Measurements from ENCODE around the gene MRPS16. TPM values are rescaled to one million over a fixed set of nuclear protein-coding genes. Genes with fewer than 3 reads are reported as not detected.

MRPS16 gene
- total RNA-seq, 1 experiment from 2014 or later: 148 TPM

- no peaks in the 10 kb centered on the region for H3K27me3 ChIP-seq (ENCODE audit: insufficient read depth, low read depth)
- no peak for DNase-seq
- intact Hi-C loops (cut with micrococcal nuclease; ENCODE audit: unreplicated experiment): no loop called here
- no peaks in the 10 kb centered on the region for H3K4me1 ChIP-seq (replicated peaks; ENCODE audit: insufficient read depth)
- ChIA-PET POLR2A (ENCODE audit: unreplicated experiment) (interaction anchor here (0.6 to 0.7 kb wide), 2 partner anchors 57 to 352 kb away, joined by 7 to 8 read pairs; no protein-coding TSS in a partner anchor), CTCF (no interaction called here)
- H3F3A ChIP-seq (ENCODE audit: insufficient read depth, low read depth): peaks cover 7% of the 10 kb centered on the region; the same call in 1 of the 2 replicates
- H3K79me2 ChIP-seq (ENCODE audit: low read depth): no peaks in the 10 kb centered on the region
- TF ChIP-seq CTCF (conservative IDR thresholded peaks at IDR 0.05) (no peak), EZH2 (IDR thresholded peaks at IDR 0.05; ENCODE audit: low read depth) (no peak)
- no peak overlapping the region for H2AFZ ChIP-seq
- H3K27ac ChIP-seq: no peak overlapping the region
- no peaks in the 10 kb centered on the region for H3K9me2 ChIP-seq (ENCODE audit: insufficient read depth)
- BruUV-seq (replicated peaks): no TSS peak
- H3K4me2 ChIP-seq: no peak overlapping the region
- no peaks in the 10 kb centered on the region for H3K36me3 ChIP-seq (ENCODE audit: low read depth)
- no peaks in the 10 kb centered on the region; the same call in 1 of the 2 replicates for H4K20me1 ChIP-seq (ENCODE audit: insufficient read depth)
- H3K4me3 ChIP-seq: no peak overlapping the region
- H3K9me3 ChIP-seq (ENCODE audit: insufficient read depth, low read depth): no peaks in the 10 kb centered on the region
Observed at GRCh38 chr10:73229567-73229966, 22.9 kb downstream of the MRPS16 start.

- Histone ChIP-seq H3K9me3 (ENCODE audit: insufficient read depth, low read depth) (no peaks in the 10 kb centered on the region), H2AFZ (no peak overlapping the region), H3F3A (ENCODE audit: insufficient read depth, low read depth) (peaks cover 5% of the 10 kb centered on the region; the same call in 1 of the 2 replicates), H3K4me1 (replicated peaks; ENCODE audit: insufficient read depth) (no peaks in the 10 kb centered on the region), H3K4me2 (no peak overlapping the region), H3K27ac (no peak overlapping the region), H3K27me3 (ENCODE audit: insufficient read depth, low read depth) (no peaks in the 10 kb centered on the region), H3K36me3 (ENCODE audit: low read depth) (no peaks in the 10 kb centered on the region), H3K4me3 (no peak overlapping the region), H3K9me2 (ENCODE audit: insufficient read depth) (no peaks in the 10 kb centered on the region), H4K20me1 (ENCODE audit: insufficient read depth) (no peaks in the 10 kb centered on the region; the same call in 1 of the 2 replicates), H3K79me2 (ENCODE audit: low read depth) (no peaks in the 10 kb centered on the region)
- DNase-seq: no peak
- BruUV-seq (replicated peaks): no TSS peak
- intact Hi-C loops (cut with micrococcal nuclease; ENCODE audit: unreplicated experiment): no loop called here
- POLR2A ChIA-PET (ENCODE audit: unreplicated experiment): no interaction called here
- TF ChIP-seq EZH2 (IDR thresholded peaks at IDR 0.05; ENCODE audit: low read depth): no peak
- TF ChIP-seq CTCF (conservative IDR thresholded peaks at IDR 0.05): no peak
- CTCF ChIA-PET: no interaction called here
Observed at GRCh38 chr10:73228247-73228646, 24.2 kb downstream of the MRPS16 start.

- H3K79me2 ChIP-seq (ENCODE audit: low read depth): no peaks in the 10 kb centered on the region
- no peak overlapping the region for H3K4me3 ChIP-seq
- no peaks in the 10 kb centered on the region for H3K9me3 ChIP-seq (ENCODE audit: insufficient read depth, low read depth)
- TF ChIP-seq CTCF (conservative IDR thresholded peaks at IDR 0.05) (no peak), EZH2 (IDR thresholded peaks at IDR 0.05; ENCODE audit: low read depth) (no peak)
- CTCF ChIA-PET: no interaction called here
- POLR2A ChIA-PET (ENCODE audit: unreplicated experiment): no interaction called here
- H3K4me2 ChIP-seq: no peak overlapping the region
- no peaks in the 10 kb centered on the region; the same call in 1 of the 2 replicates for H4K20me1 ChIP-seq (ENCODE audit: insufficient read depth)
- BruUV-seq (replicated peaks): no TSS peak
- no peaks in the 10 kb centered on the region for H3K27me3 ChIP-seq (ENCODE audit: insufficient read depth, low read depth)
- intact Hi-C loops (cut with micrococcal nuclease; ENCODE audit: unreplicated experiment): no loop called here
- H3K4me1 ChIP-seq (replicated peaks; ENCODE audit: insufficient read depth): no peaks in the 10 kb centered on the region
- DNase-seq: no peak
- H2AFZ ChIP-seq: no peak overlapping the region
- H3K27ac ChIP-seq: no peak overlapping the region
- H3F3A ChIP-seq (ENCODE audit: insufficient read depth, low read depth): peaks cover 5% of the 10 kb centered on the region; the same call in 1 of the 2 replicates
- H3K9me2 ChIP-seq (ENCODE audit: insufficient read depth): no peaks in the 10 kb centered on the region
- H3K36me3 ChIP-seq (ENCODE audit: low read depth): no peaks in the 10 kb centered on the region
Observed at GRCh38 chr10:73226663-73227062, 25.8 kb downstream of the MRPS16 start.
